Erythroblast (primary cell): ENCODE results near the gene KLHL7.

Source experiments
- GATA1 ChIP-seq: IDR thresholded peaks from 2 replicates; pipeline ENCODE4 v1.6.1; 2011; ENCODE audit warnings: low read depth, mild to moderate bottlenecking, control low read depth, low read length, moderate library complexity
- POLR2A ChIP-seq: IDR thresholded peaks from 2 replicates; pipeline ENCODE4 v1.6.1; 2011; ENCODE audit warnings: mild to moderate bottlenecking, low read length

DNA sequence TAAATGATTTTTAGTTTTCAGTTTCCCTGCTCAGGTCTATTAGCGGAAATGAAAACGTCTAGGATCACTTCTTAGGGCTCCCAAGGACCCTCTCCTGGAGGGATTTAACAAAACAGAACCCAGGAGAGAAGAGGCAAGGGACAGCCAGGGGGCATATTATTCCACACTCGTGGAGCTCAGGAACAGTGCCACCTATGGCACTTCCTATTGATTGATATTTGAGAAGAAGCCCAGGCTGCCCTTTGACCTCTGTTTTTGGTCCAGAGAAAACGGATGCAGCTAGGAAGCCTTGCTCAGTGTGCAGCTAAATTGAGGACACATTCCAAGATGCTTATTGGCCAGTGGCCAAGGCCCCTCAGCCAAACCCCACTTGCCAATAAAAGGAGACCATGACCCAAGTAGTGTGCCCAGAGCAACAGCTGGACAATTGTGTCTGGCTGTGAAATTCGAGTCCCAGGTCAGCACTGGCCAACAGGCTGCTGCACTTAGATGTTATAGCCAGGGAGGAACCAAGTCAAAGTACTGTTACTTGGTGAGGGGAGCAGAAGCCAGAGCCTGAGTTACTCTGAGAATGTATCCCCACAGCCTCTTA lies 117.0 kb downstream of the KLHL7 start:
- TF ChIP-seq POLR2A (no peak), GATA1 (no peak)
